Measurements from ENCODE around the gene TEPSIN.

DNA sequence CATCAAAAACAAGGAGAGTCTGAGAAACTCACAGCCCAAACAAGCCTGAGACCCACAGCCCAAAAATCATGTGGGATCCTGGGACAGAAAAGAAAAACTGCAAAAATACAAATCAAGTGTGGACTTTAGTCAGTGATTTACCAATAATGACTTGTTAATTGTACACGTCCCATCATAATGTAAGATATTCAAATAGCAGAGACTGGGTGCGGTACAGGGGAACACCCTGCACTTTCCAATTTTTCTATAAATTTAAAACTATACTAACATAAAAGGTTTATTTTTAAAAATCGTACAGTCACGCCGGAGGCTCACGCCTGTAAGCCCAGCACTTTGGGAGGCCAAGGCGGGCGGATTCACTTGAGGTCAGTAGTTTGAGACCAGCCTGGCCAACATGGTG lies 24.9 kb downstream of the TEPSIN start:
- TF ChIP-seq, protein P1, sequence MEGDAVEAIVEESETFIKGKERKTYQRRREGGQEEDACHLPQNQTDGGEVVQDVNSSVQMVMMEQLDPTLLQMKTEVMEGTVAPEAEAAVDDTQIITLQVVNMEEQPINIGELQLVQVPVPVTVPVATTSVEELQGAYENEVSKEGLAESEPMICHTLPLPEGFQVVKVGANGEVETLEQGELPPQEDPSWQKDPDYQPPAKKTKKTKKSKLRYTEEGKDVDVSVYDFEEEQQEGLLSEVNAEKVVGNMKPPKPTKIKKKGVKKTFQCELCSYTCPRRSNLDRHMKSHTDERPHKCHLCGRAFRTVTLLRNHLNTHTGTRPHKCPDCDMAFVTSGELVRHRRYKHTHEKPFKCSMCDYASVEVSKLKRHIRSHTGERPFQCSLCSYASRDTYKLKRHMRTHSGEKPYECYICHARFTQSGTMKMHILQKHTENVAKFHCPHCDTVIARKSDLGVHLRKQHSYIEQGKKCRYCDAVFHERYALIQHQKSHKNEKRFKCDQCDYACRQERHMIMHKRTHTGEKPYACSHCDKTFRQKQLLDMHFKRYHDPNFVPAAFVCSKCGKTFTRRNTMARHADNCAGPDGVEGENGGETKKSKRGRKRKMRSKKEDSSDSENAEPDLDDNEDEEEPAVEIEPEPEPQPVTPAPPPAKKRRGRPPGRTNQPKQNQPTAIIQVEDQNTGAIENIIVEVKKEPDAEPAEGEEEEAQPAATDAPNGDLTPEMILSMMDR (IDR thresholded peaks at IDR 0.05), result no peak
- TF ChIP-seq POLR2A (IDR thresholded peaks at IDR 0.05), result no peak

Data from heart left ventricle (tissue), 13 donors.